Prostate gland (tissue), 2 donors: Measurements from ENCODE around the gene DNM3. TPM values are rescaled to one million over a fixed set of nuclear protein-coding genes. Genes with fewer than 3 reads are reported as not detected.

Experiments used
- DNase-seq: peaks from one replicate; pipeline ENCODE4 v3.0.0-alpha.2; 2019; ENCODE audit warnings: low spot score
- H3K27ac ChIP-seq, 2 donors: fragments of 200-600 bp; sonication (generic); 2 replicates each; pipeline ENCODE4 v1.5.1; 2017 to 2019
- H3K27me3 ChIP-seq: fragments of 200-600 bp; sonication (generic); replicated peaks from 2 replicates; pipeline ENCODE4 v1.5.1; 2019; ENCODE audit not compliant: insufficient read depth
- H3K36me3 ChIP-seq, 2 donors: fragments of 200-600 bp; sonication (generic); 1 replicate in 1 of 2; 2 replicates in 1 of 2; pipeline versions ENCODE4 v1.5.1 to v1.8.1; 2017 to 2019
- H3K4me1 ChIP-seq: fragments of 200-600 bp; sonication (generic); replicated peaks from 2 replicates; pipeline ENCODE4 v1.5.1; 2019
- H3K4me3 ChIP-seq, 2 donors: fragments of 200-600 bp; sonication (generic); 2 replicates each; pipeline ENCODE4 v1.5.1; 2017 to 2019
- H3K9me3 ChIP-seq: fragments of 200-600 bp; sonication (generic); 2 replicates; pipeline ENCODE4 v1.5.1; 2017
- POLR2A ChIP-seq: fragments of 450-650 bp; IDR thresholded peaks from one replicate; pipeline ENCODE4 v1.6.1; 2016; ENCODE audit warnings: antibody characterized with exemption, mild to moderate bottlenecking
- POLR2AphosphoS5 ChIP-seq: sonication (generic); formaldehyde crosslinking; IDR thresholded peaks from one replicate; pipeline ENCODE4 v1.6.1; 2017; ENCODE audit warnings: antibody characterized with exemption
- WGBS: methylation state at CpG from one replicate; pipeline ENCODE4 v1.1.5; 2018; 5-methylcytosine and 5-hydroxymethylcytosine counted together
- intact Hi-C: fragments of 100-400 bp; cut with DNase I; formaldehyde crosslinking; loops from one replicate; pipeline ENCODE4 v1.14.2; 2022
- total RNA-seq, 2 donors: library from RNA; depleted of rRNA; stranded (reverse); fragments of >200 nt; gene quantifications; one replicate each; pipeline ENCODE4 v1.1.0, GENCODE V29; 2016
- TF ChIP-seq, protein P1 (sequence below), 4 experiments: fragments of 200-600 bp in 2 of 4; fragments of 450-650 bp in 2 of 4; sonication (generic) in 2 of 4; IDR thresholded peaks; 1 replicate in 3 of 4; 2 replicates in 1 of 4; pipeline ENCODE4 v1.5.1; 2016 to 2019; ENCODE audit warnings: antibody characterized with exemption in 4 of 4, mild to moderate bottlenecking in 2 of 4, moderate library complexity in 2 of 4

DNM3 gene
- total RNA-seq, 2 donors from 2014 or later: 2.3 to 5.3 TPM

DNA sequence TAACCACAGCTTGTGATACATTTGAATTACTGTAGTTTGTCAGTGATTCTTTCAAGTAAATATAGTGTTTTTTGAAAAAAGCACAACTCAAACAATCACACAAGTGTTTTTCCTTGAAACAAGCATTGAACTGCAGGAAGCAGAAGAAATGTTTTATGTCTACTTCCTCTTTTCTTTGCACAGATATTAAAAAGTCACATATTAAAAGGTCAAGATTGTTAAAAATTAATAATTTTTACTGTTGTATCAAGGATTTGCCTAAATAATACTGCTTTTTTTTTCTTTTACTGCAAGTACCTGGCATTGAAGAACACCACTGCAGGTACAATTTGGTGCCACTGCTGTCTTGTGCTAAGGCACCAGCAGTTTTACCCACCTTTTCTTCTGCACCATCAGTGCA is 365.0 kb downstream of the DNM3 start:
- TF ChIP-seq POLR2A (no peak), POLR2AphosphoS5 (no peak)
- TF ChIP-seq, protein P1, sequence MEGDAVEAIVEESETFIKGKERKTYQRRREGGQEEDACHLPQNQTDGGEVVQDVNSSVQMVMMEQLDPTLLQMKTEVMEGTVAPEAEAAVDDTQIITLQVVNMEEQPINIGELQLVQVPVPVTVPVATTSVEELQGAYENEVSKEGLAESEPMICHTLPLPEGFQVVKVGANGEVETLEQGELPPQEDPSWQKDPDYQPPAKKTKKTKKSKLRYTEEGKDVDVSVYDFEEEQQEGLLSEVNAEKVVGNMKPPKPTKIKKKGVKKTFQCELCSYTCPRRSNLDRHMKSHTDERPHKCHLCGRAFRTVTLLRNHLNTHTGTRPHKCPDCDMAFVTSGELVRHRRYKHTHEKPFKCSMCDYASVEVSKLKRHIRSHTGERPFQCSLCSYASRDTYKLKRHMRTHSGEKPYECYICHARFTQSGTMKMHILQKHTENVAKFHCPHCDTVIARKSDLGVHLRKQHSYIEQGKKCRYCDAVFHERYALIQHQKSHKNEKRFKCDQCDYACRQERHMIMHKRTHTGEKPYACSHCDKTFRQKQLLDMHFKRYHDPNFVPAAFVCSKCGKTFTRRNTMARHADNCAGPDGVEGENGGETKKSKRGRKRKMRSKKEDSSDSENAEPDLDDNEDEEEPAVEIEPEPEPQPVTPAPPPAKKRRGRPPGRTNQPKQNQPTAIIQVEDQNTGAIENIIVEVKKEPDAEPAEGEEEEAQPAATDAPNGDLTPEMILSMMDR (IDR thresholded peaks at IDR 0.05): no peak
- no peak for DNase-seq
- H3K4me3 ChIP-seq: no peak overlapping the region
- no peak overlapping the region for H3K27ac ChIP-seq
- no peaks in the 10 kb centered on the region for H3K9me3 ChIP-seq
- H3K27me3 ChIP-seq: no peaks in the 10 kb centered on the region
- intact Hi-C loops: no loop called here
- no peaks in the 10 kb centered on the region for H3K36me3 ChIP-seq
- no peaks in the 10 kb centered on the region for H3K4me1 ChIP-seq

DNA sequence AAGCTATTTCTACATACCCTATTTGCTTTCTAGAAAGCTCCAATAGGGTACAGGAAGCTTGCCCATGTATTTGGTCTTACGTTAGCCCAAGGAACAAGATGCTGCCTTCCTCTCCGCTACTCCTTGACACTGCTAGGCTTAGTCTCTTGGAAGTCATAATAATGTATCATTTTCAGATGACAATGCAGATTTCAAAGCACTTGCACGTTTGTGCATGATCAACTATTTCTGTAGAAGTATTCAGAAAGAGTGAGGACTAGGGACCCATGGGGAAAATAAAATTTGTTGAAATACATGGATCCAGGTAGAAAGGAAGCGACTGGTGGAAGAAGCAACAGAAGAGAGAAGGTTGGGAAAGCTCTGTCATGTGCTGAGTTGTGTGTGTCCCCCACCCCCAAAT is 367.3 kb downstream of the DNM3 start:
- no peak overlapping the region for H3K27ac ChIP-seq
- DNase-seq: no peak
- WGBS: 96% methylated on average over 4 of the region's 4 CpGs
- TF ChIP-seq POLR2AphosphoS5: no peak
- no peaks in the 10 kb centered on the region for H3K9me3 ChIP-seq
- no peaks in the 10 kb centered on the region for H3K27me3 ChIP-seq
- intact Hi-C loops: no loop called here
- no peaks in the 10 kb centered on the region for H3K36me3 ChIP-seq
- H3K4me1 ChIP-seq: no peaks in the 10 kb centered on the region
- H3K4me3 ChIP-seq: no peak overlapping the region

DNA sequence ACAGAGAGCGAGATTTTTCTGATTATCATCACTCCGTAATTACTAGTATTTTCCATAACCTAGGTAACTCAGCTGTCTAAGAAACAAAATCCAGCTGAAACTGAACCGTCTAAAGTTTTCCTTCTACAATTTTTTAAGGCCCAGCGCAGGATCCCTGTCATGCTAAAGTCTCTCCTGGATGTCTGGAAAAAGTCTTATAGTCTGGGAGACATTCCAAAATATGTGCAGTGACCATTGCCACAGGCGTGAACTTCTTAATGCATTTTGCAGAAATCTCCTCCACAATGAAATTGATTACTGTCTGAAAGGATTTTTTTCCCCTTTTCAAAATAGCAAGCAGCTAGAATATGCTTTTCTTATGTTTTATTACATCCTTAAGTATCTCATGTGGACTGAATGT is 369.9 kb downstream of the DNM3 start:
- H3K36me3 ChIP-seq: no peaks in the 10 kb centered on the region
- no peak for DNase-seq
- 85% methylated on average over 5 of the region's 5 CpGs for WGBS
- intact Hi-C loops: no loop called here
- H3K27ac ChIP-seq: no peak overlapping the region
- TF ChIP-seq, protein P1 (IDR thresholded peaks at IDR 0.05): no peak
- TF ChIP-seq POLR2A: no peak
- no peak for TF ChIP-seq POLR2AphosphoS5
- no peaks in the 10 kb centered on the region for H3K27me3 ChIP-seq
- no peak overlapping the region for H3K4me3 ChIP-seq
- no peaks in the 10 kb centered on the region for H3K9me3 ChIP-seq
- H3K4me1 ChIP-seq: no peaks in the 10 kb centered on the region

DNA sequence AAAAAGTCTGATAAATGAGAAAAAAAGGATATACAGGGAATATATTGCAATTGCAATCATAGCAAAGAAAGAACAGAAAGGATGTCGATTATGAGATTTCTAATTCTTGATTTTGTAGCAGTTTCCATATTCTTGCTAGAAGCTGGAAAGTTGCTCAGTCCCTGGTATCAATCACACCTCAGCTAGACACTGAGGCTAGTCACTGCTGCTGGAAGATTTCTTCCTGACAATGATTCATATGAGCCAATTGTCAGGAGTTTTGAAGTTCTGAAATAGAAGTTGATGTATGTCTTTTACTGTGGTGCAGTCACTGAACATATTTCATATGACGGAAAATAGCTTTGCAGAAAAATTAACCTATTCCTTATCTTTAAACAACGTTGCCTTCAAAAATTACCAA is 370.8 kb downstream of the DNM3 start:
- 79% methylated on average over 3 of the region's 3 CpGs for whole genome bisulfite sequencing
- no peaks in the 10 kb centered on the region for H3K9me3 ChIP-seq
- intact Hi-C loops: no loop called here
- no peaks in the 10 kb centered on the region for H3K4me1 ChIP-seq
- no peak for DNase-seq
- no peak overlapping the region for H3K27ac ChIP-seq
- H3K27me3 ChIP-seq: no peaks in the 10 kb centered on the region
- TF ChIP-seq POLR2A (no peak), POLR2AphosphoS5 (no peak)
- TF ChIP-seq, protein P1 (IDR thresholded peaks at IDR 0.05): no peak
- no peaks in the 10 kb centered on the region for H3K36me3 ChIP-seq
- H3K4me3 ChIP-seq: no peak overlapping the region

DNA sequence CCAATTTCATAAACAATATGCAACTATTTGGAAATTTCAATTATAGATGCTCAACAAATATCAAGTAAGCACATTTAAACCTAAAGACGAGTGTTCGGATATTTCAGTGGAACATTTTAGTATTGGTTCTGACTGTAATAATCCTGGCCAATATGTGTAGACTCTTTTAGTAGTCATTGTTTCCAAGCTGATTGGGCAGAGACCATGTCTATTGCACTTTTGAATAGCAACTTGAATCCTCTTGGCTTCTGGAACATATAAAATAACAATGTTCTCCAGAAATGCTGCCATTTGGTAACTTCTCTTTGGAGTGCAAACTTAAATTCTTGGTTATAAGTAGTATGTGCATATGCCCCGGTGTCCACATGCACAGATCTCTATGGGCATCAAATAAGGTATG is 373.7 kb downstream of the DNM3 start:
- DNase-seq: no peak
- no peak overlapping the region for H3K4me3 ChIP-seq
- no peak for TF ChIP-seq POLR2AphosphoS5
- no peak for TF ChIP-seq POLR2A
- TF ChIP-seq, protein P1 (IDR thresholded peaks at IDR 0.05): no peak
- H3K4me1 ChIP-seq: no peaks in the 10 kb centered on the region
- WGBS: 97% methylated on average over 3 of the region's 3 CpGs
- intact Hi-C loops: no loop called here
- H3K9me3 ChIP-seq: no peaks in the 10 kb centered on the region
- no peak overlapping the region for H3K27ac ChIP-seq
- H3K27me3 ChIP-seq: no peaks in the 10 kb centered on the region
- H3K36me3 ChIP-seq: no peaks in the 10 kb centered on the region

DNA sequence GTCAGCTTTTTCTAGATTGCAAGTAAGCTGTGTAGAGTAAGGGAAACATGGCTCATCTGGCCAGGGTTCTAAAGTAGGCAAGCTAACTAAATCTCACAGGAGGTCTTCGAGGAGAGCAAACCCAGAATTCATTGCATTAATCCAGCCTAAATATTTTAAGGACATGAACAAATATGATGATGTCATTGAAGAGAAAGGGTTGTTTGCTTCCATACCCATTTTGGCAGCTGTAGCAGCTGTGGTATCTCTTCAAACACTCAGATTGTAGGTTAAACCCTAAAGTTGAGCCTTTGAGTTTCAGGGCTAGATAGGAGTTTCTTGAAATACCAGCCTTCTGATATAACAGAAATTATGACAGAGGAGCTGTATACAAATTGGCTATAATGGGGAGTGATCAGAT is 378.7 kb downstream of the DNM3 start:
- intact Hi-C loops: no loop called here
- Histone ChIP-seq H3K9me3 (no peaks in the 10 kb centered on the region), H3K36me3 (no peaks in the 10 kb centered on the region), H3K4me1 (no peaks in the 10 kb centered on the region), H3K4me3 (no peak overlapping the region), H3K27ac (no peak overlapping the region), H3K27me3 (no peaks in the 10 kb centered on the region)
- no peak for DNase-seq
- WGBS: 56% methylated on average over 1 of the region's 1 CpG
- TF ChIP-seq POLR2AphosphoS5 (no peak), POLR2A (no peak)
- TF ChIP-seq, protein P1 (IDR thresholded peaks at IDR 0.05): no peak
